Activated T-cell treated with anti-CD3 and anti-CD28 coated beads, Interleukin-2, amount 50 U/mL, for 72 hours (primary cell): ENCODE data around the gene BCL3. TPM values are rescaled to one million over a fixed set of nuclear protein-coding genes. Genes with fewer than 3 reads are reported as not detected.

ENCODE experiments used
- ATAC-seq, 2 donors: fragments of 150-1000 bp; cut with Tn5 transposase; replicated peaks in 1 of 2; 2 replicates each; pipeline ENCODE4 v1.10.0; 2021; ENCODE audit warnings: moderate library complexity in 2 of 2, mild to moderate bottlenecking in 1 of 2
- DNase-seq, 2 donors: peaks; one replicate each; pipeline ENCODE4 v3.0.0; 2021 to 2022; ENCODE audit warnings: mixed read lengths in 1 of 2
- H3K27ac Mint-ChIP-seq: one replicate; pipeline ENCODE4 v1.8.0; 2022; ENCODE audit warnings: mild to moderate bottlenecking, moderate library complexity, mixed read lengths
- H3K27me3 Mint-ChIP-seq: one replicate; pipeline ENCODE4 v1.8.0; 2022; ENCODE audit warnings: low read depth, mixed read lengths
- H3K36me3 Mint-ChIP-seq, 2 donors: one replicate each; pipeline ENCODE4 v1.8.0; 2022; ENCODE audit warnings: mixed read lengths in 2 of 2, mild to moderate bottlenecking in 1 of 2; ENCODE audit not compliant: insufficient read depth in 2 of 2
- H3K4me1 Mint-ChIP-seq: one replicate; pipeline ENCODE4 v1.8.0; 2022; ENCODE audit warnings: low read depth, mixed read lengths
- H3K4me3 Mint-ChIP-seq, 2 donors: one replicate each; pipeline ENCODE4 v1.8.0; 2022; ENCODE audit warnings: mild to moderate bottlenecking in 2 of 2, mixed read lengths in 2 of 2, moderate library complexity in 2 of 2
- H3K9me3 Mint-ChIP-seq, 2 donors: one replicate each; pipeline ENCODE4 v1.8.0; 2022; ENCODE audit warnings: mixed read lengths in 2 of 2
- total RNA-seq, 2 donors: library from RNA; stranded (reverse); gene quantifications; one replicate each; pipeline ENCODE4 v1.2.3, GENCODE V29; 2022

The BCL3 gene
- total RNA-seq, 2 donors from 2014 or later: 192 to 208 TPM

GRCh38 chr19:44749292-44749691, 784 bp downstream of the BCL3 start:
- Mint-ChIP-seq H3K27me3 (peaks cover 9% of the 10 kb centered on the region), H3K4me3 (peak overlapping the region; percentile 98 to 99), H3K9me3 (no peaks in the 10 kb centered on the region), H3K36me3 (peaks cover 32 to 42% of the 10 kb centered on the region in 2 donors), H3K27ac (peak overlapping the region; percentile 93), H3K4me1 (peaks cover 69% of the 10 kb centered on the region)
- ATAC-seq (no peak), DNase-seq (no peak)

GRCh38 chr19:44749994-44750393, 1.5 kb downstream of the BCL3 start:
- Mint-ChIP-seq H3K4me3 (peak overlapping the region; percentile 98 to 99), H3K27ac (peak overlapping the region; percentile 93), H3K9me3 (no peaks in the 10 kb centered on the region), H3K4me1 (peaks cover 74% of the 10 kb centered on the region), H3K36me3 (peaks cover 36 to 45% of the 10 kb centered on the region in 2 donors), H3K27me3 (peaks cover 9% of the 10 kb centered on the region)
- DNase-seq (no peak), ATAC-seq (no peak)

- Mint-ChIP-seq H3K27me3 (no peaks in the 10 kb centered on the region), H3K9me3 (no peaks in the 10 kb centered on the region), H3K36me3 (peaks cover 38 to 46% of the 10 kb centered on the region in 2 donors), H3K27ac (peak overlapping the region; percentile 88), H3K4me3 (peak overlapping the region; percentile 98 to 99), H3K4me1 (peaks cover 65% of the 10 kb centered on the region)
- DNase-seq (no peak), ATAC-seq (no peak)
Observed at GRCh38 chr19:44752123-44752815, 3.8 kb downstream of the BCL3 start.

GRCh38 chr19:44752816-44753625, 4.5 kb downstream of the BCL3 start:
- H3K27me3 Mint-ChIP-seq: no peaks in the 10 kb centered on the region
- ATAC-seq: peak; percentile 82 to 85

GRCh38 chr19:44753626-44753931, 5.1 kb downstream of the BCL3 start:
- H3K4me1 Mint-ChIP-seq: peaks cover 65% of the 10 kb centered on the region
- peak overlapping the region; percentile 98 to 99 for H3K4me3 Mint-ChIP-seq
- DNase-seq (no peak), ATAC-seq (no peak)
- no peaks in the 10 kb centered on the region for H3K9me3 Mint-ChIP-seq
- H3K27ac Mint-ChIP-seq: peak overlapping the region; percentile 99
- peaks cover 41 to 53% of the 10 kb centered on the region in 2 donors for H3K36me3 Mint-ChIP-seq
- no peaks in the 10 kb centered on the region for H3K27me3 Mint-ChIP-seq

More at GRCh38 chr19:44752816-44753625, 4.5 kb downstream of the BCL3 start:
- peak overlapping the region; percentile 98 to 99 for H3K4me3 Mint-ChIP-seq
- peak overlapping the region; percentile 88 for H3K27ac Mint-ChIP-seq
- no peaks in the 10 kb centered on the region for H3K9me3 Mint-ChIP-seq
- H3K36me3 Mint-ChIP-seq: peaks cover 40 to 50% of the 10 kb centered on the region in 2 donors
- DNase-seq: peak; percentile 97 to 98
- H3K4me1 Mint-ChIP-seq: peaks cover 60% of the 10 kb centered on the region

GRCh38 chr19:44753932-44754749, 5.6 kb downstream of the BCL3 start:
- H3K27ac Mint-ChIP-seq: peak overlapping the region; percentile 99
- ATAC-seq (peak; percentile 33 to 59), DNase-seq (peak; percentile 90 to 92)
- no peaks in the 10 kb centered on the region for H3K9me3 Mint-ChIP-seq
- H3K27me3 Mint-ChIP-seq: no peaks in the 10 kb centered on the region
- peaks cover 67% of the 10 kb centered on the region for H3K4me1 Mint-ChIP-seq
- peaks cover 42 to 54% of the 10 kb centered on the region in 2 donors for H3K36me3 Mint-ChIP-seq
- peak overlapping the region; percentile 98 to 99 for H3K4me3 Mint-ChIP-seq

GRCh38 chr19:44754750-44755080, 6.2 kb downstream of the BCL3 start:
- ATAC-seq (no peak), DNase-seq (no peak)
- Mint-ChIP-seq H3K9me3 (no peaks in the 10 kb centered on the region), H3K27ac (peak overlapping the region; percentile 99), H3K36me3 (peaks cover 38 to 50% of the 10 kb centered on the region in 2 donors), H3K4me3 (peak overlapping the region; percentile 98 to 99), H3K4me1 (peaks cover 68% of the 10 kb centered on the region), H3K27me3 (no peaks in the 10 kb centered on the region)

- peak overlapping the region; percentile 98 to 99 for H3K4me3 Mint-ChIP-seq
- H3K9me3 Mint-ChIP-seq: no peaks in the 10 kb centered on the region
- peaks cover 68% of the 10 kb centered on the region for H3K4me1 Mint-ChIP-seq
- peak overlapping the region; percentile 99 for H3K27ac Mint-ChIP-seq
- ATAC-seq (no peak), DNase-seq (no peak)
- no peaks in the 10 kb centered on the region for H3K27me3 Mint-ChIP-seq
- peaks cover 37 to 50% of the 10 kb centered on the region in 2 donors for H3K36me3 Mint-ChIP-seq
Observed at GRCh38 chr19:44755219-44755618, 6.7 kb downstream of the BCL3 start.

- Mint-ChIP-seq H3K27me3 (no peaks in the 10 kb centered on the region), H3K9me3 (no peaks in the 10 kb centered on the region), H3K4me1 (peaks cover 68% of the 10 kb centered on the region), H3K4me3 (peak overlapping the region; percentile 12 to 99), H3K36me3 (peaks cover 38 to 49% of the 10 kb centered on the region in 2 donors), H3K27ac (peak overlapping the region; percentile 99)
- ATAC-seq: no peak
- DNase-seq: no peak
Observed at GRCh38 chr19:44756089-44756562, 7.6 kb downstream of the BCL3 start.

GRCh38 chr19:44757057-44757734, 8.7 kb downstream of the BCL3 start:
- ATAC-seq (no peak), DNase-seq (no peak)
- Mint-ChIP-seq H3K9me3 (no peaks in the 10 kb centered on the region), H3K27ac (no peak overlapping the region), H3K4me3 (no peak overlapping the region), H3K4me1 (peaks cover 59% of the 10 kb centered on the region), H3K36me3 (peaks cover 35 to 39% of the 10 kb centered on the region in 2 donors), H3K27me3 (no peaks in the 10 kb centered on the region)

GRCh38 chr19:44757735-44758505, 9.4 kb downstream of the BCL3 start:
- H3K9me3 Mint-ChIP-seq: no peaks in the 10 kb centered on the region
- H3K27ac Mint-ChIP-seq: peak overlapping the region; percentile 68
- ATAC-seq: no peak
- no peak for DNase-seq
- H3K27me3 Mint-ChIP-seq: no peaks in the 10 kb centered on the region
- H3K36me3 Mint-ChIP-seq: peaks cover 29 to 32% of the 10 kb centered on the region in 2 donors
- peak overlapping the region in 1 of 2 donors; percentile 3 for H3K4me3 Mint-ChIP-seq
- peaks cover 52% of the 10 kb centered on the region for H3K4me1 Mint-ChIP-seq

GRCh38 chr19:44758596-44758995, 10.1 kb downstream of the BCL3 start:
- H3K36me3 Mint-ChIP-seq: peaks cover 29 to 30% of the 10 kb centered on the region in 2 donors

More at GRCh38 chr19:44758596-44758995, 10.1 kb downstream of the BCL3 start:
- Mint-ChIP-seq H3K27me3 (no peaks in the 10 kb centered on the region), H3K4me3 (peak overlapping the region in 1 of 2 donors; percentile 3), H3K27ac (peak overlapping the region; percentile 68), H3K4me1 (peaks cover 50% of the 10 kb centered on the region), H3K9me3 (no peaks in the 10 kb centered on the region)
- no peak for DNase-seq
- no peak for ATAC-seq
